NOMO-1 treated with dmso at 0.1 percent for 144 hours (cell line): ENCODE measurements around the gene COL9A3.
"Not testable (repeated sequence)": the region's sequence is repeated elsewhere in the genome, so short reads cannot be mapped to it uniquely, and the experiment has no call there.

Source experiments
- DNase-seq: peaks from one replicate; lab custom pipeline; 2025; ENCODE audit not compliant: unreplicated experiment; lab: John Stamatoyannopoulos, UW

The COL9A3 gene

DNA sequence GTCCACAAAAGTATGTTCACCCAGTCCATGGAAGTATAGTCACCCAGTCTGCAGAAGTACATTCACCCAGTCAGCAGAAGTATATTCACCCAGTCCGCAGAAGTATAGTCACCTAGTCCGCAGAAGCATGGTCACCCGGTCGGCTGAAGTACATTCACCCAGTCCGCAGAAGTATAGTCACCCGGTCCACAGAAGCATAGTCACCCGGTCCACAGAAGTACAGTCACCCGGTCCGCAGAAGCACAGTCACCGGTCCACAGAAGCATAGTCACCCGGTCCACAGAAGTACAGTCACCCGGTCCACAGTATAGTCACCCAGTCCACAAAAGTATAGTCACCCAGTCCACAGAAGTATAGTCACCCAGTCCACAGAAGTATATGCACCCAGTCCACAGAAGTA is 36.0 kb downstream of the COL9A3 start:
- no peak for DNase-seq

DNA sequence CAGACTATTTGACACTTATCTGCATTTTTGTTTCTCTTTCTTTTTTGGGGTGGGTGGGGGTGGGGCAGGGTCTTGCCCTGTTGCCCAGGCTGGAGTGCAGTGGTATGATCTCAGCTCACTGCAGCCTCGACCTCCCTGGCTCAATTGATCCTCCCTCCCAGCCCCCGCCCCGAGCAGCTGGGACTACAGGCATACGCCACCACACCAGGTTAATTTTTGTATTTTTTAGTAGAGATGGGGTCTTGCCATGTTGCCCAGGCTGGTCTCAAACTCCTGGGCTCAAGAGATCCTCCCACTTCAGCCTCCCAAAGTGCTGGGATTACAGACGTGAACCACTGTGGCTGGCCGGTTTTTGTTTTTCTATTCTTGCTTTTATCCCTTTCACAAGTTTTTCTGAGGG is 36.5 kb downstream of the COL9A3 start:
- DNase-seq, result not testable (repeated sequence)

DNA sequence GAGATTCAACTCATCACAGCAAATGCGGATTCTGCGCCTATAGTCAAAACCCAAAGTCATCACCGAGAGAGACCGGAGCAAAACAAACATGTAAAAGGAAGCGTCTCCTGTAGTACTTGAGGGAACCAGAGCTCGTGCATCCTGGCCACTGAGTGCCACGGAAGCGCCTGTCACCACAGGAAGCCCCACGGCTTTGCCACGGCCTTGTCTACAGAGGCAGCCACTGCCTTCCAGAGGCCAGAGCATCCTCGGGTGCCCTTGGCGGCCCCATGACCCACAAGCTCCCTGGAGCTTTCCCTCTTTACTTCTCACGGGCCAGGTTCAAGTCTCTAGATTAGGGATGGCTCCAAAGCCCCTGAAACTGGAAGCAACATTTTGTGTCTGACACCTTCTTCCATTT is 37.3 kb downstream of the COL9A3 start:
- DNase-seq, result no peak

DNA sequence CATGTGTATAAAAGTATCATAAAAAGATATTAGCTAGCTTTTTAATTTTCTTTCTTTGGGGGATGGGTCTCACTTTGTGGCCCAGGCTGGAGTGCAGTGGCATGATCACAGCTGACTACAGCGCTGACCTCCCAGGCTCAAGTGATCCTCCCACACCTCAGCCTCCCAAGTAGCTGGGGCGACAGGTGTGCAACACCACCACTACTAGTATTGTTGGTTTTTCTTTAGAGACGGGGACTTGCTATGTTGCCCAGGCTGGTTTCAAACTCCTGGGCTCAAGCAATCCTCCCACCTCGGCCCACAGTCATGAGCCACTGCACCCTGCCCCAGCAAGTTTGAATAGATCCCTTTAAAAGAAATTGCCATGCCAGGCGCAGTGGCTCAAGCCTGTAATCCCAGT is 38.3 kb downstream of the COL9A3 start:
- DNase-seq, result no peak

DNA sequence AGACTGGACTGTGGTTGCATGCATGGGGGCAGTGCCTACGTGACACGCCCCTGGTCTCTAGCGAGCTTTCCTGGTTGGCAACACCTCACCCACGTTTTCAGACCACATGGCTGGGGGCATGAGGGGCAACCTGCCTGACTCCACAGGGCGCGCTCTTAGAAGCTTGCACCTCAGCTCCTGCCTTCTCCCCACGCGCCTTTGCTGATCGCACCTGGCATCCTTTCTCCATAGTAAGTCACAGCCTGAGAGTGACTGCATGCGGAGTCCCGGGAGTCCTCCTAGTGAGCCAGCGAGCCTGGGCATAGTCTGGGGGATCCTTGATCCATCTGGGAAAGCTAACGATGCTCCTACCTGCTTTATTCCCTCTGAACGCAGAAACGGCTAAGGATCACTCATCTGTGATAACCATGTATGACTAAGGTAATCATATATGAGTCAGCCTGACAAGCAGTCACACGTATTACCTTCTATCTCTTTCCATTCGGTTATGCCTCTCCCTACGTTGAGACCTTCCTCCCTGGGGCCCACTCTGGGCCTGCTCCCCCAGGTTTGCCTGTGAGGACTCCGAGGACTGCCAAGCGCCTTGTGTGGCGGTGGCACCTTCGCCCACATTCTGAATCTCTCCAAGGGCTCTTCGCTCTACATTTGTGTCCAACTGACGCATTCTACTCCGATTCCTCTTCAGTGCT is 40.2 kb downstream of the COL9A3 start:
- DNase-seq, result no peak

DNA sequence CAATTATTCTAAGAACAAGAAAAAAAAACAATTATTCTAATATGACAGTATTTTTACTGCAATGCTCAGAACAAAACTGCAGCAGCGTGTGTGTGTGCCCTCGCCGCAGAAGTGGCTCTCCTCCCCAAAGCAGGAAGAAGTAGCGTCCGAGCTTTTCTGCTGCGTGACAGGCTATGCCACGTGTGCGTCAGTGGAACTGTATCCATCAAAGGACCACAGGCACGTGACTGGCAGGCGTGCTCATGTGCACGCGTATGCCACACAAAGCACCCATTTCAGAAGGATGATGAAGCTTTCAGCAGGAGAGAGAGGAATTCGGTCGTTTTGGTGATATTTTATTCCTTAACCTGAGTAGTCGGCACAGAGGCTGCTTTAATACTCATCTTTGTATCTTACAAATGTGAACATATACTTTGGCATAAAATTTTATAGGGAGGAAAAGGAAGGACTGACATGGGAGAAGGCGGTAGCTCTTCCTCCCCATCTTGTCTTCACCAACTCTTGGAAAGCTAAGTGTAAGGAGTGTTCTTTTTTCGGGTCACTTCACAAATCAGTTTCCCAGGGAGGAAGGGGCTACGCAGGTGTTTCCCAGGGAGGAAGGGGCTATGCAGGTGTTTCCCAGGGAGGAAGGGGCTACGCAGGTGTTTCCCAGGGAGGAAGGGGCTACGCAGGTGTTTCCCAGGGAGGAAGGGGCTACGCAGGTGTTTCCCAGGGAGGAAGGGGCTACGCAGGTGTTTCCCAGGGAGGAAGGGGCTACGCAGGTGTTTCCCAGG is 41.4 kb downstream of the COL9A3 start:
- no peak for DNase-seq

DNA sequence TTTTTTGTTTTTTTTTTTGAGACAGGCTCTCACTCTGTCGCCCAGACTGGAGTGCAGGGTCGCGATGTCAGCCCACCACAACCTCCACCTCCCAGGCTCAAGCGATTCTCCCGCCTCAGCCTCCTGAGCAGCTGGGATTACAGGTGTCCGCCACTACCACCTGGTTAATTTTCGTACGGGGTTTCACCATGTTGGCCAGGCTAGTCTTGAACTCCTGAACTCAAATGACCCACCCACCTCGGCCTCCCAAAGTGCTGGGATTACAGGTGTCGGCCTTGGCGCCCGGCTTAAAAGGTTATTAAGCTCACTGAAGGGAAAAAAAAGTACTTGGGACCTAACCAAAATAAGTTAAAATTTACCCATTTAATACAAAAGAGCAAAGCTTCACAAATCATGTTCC is 42.9 kb downstream of the COL9A3 start:
- no peak for DNase-seq

DNA sequence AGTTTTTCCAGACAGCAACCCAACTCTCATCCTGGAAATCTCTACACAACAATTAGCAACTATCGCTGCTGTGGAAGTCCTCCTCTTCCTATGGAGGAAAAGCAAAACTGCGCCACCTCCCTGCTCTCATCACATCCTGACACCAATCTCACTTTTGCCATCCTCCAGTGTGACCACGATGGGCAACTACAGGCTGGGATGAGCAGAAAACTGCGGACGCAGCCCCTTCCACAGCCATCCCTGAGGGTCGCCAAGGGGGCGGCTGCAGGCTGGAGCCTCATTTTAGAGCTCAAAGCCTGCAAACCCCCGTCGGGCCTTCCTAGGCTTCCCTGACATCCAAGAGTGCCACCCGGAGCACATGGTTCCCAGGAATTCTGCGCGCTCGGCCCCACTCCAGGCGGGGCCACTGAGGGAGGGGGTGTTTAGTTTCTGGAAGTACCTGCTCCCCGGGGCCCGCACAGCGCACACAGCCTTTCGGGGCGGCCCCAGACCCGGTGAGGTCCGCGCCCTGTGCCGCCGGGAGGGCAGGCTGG is 43.6 kb downstream of the COL9A3 start:
- no peak for DNase-seq

DNA sequence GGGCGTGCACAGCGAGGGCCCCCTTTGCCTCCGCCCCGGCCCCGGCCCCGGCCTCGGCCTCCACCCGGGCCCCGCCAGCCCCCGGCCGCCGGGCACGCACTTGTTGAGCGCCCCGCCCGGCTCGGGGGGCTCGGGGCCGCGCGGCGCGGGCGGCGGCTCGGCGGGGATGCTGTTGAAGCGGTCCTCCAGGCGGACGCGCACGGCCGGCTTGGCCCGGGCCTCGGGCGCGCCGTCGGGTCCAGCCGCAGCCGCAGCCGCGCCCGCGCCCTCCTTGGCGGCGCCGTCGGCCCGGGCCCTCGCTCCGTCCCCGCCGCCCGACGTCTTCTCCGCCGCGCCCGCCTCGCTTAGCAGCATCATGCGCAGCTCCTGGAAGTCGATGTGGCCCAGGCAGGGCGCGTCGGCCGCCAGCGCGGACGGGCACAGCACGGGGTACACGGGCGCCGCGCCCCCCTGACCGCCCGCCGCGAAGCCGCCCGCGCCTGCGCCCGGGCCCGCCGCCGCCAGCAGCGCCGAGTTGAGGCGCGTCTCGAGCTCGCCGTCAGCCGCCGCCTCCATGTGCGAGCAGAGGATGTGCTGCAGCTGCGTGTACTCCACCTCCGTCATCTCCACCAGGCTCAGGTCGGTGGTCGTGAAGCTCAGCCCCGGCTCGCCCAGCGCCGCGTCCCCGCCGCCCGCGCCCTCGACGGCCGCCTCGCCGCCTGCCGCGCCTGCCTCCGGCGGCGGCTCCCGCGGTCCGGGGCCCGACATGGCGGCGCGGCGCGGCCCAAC is 44.3 kb downstream of the COL9A3 start:
- no peak for DNase-seq

DNA sequence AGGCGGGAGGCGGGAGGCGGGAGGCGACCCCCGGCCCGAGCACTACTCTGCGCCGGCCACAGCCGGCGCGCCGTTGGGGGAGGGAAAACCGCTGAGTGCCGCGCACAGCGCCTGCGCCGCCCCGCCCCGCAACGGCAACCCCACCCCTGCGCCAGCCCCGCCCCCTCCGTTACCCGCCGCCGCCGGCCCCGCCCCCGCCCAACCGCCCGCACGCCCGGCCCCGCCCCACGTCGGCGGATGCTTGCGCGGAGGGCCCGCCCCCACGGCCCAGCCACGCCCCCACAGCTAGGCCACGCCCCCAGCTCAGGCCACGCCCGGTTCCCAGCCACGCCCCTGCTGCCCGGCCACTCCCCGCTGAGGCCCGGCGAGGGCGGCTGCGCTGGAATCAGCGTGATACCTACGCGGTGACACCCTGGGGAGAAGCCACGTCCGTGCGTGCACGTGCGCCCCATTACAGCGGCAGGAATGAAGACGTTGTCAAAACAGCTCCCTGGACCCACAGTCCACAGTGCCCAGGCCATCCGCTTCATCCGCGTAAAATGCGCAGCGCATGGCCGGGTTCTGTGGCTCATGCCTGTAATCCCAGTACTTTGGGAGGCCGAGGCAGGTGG is 45.0 kb downstream of the COL9A3 start, which contains the start of gene TCFL5:
Gene TCFL5 (minus strand): TSS at position 97 of the 611 bp plus-strand sequence. CDS start 152 bp downstream, outside the sequence.
- peak; percentile 68 for DNase-seq

DNA sequence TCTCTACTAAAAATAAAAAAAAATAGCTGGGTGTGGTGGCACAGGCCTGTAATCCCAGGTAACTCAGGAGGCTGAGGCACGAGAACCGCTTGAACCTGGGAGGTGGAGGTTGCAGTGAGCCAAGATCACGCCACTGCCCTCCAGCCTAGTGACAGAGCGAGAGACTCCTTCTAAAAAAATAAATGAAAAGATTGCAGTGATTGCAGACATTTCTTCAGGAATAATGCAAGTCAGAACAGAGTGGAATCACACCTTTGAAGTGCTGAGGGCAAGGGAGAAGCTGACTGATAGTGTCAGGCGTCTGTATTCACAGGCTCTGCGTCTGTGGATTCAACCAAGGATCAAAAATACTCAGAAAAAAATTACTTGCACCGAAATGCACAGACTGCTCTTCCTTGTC is 47.4 kb downstream of the COL9A3 start:
- no peak for DNase-seq

DNA sequence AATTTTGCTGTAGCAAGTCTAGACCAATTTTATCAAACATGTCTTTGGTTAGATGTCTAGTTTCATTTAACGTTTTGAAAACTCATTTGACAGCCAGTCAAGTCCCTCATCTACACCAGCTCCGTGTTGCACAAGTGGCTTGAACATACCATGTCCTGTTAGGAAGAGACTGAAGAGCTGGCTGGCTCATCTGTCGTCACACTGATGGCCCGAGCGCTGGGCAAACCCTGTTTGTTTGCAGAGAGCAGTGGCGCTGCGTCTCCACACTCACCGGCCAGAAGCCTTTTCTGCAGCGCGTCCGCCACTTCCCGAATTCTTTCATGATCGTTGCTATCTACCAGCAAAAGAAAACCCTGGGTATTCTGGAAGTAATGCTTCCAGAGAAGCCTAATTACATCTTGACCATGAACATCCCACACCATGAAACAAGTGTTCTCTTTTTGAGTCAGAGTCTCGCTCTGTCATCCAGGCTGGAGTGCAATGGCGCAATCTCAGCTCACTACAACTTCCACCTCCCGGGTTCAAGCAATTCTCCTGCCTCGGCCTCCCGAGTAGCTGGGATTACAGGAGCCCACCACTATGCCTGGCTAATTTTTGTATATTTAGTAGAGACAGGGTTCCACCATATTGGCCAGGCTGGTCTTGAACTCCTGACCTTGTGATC is 55.5 kb downstream of the COL9A3 start:
- no peak for DNase-seq

DNA sequence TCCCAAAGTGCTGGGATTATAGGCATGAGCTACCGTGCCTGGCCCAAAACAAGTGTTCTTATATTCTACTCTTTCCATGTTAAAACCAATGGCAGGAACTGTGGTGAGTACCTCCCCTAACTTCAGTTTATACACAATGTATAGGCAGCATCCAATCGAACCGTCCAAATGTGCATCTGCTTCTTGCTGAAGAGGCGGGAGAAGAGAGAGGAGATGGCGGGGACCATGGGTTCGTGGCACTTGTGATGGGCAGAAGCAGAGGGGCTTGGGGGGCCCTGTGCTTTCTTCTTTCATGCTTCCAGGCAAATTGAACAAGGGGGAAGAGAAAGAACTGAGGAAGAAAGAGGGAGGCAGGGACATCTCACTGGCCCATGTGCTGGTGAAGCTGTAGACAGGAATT is 56.0 kb downstream of the COL9A3 start:
- DNase-seq, result no peak

DNA sequence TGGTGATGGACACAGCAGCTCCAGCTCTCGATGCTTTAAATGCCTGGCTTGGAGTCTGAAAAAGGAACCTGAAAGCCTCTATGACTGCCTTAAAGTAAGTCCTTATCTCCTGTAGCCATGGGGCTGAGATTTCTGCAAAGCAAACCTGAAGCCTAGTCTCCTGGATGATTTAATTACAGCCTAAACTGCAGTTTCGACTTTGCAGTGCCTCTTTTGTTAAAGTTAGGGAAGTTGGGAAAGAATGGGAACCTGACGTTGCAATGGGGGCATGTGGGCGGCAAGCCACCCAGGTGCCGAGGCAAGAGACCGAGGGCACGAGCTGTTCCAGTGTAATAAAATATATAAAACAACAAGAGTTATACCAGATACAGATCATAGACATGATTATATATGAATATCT is 56.4 kb downstream of the COL9A3 start:
- no peak for DNase-seq

DNA sequence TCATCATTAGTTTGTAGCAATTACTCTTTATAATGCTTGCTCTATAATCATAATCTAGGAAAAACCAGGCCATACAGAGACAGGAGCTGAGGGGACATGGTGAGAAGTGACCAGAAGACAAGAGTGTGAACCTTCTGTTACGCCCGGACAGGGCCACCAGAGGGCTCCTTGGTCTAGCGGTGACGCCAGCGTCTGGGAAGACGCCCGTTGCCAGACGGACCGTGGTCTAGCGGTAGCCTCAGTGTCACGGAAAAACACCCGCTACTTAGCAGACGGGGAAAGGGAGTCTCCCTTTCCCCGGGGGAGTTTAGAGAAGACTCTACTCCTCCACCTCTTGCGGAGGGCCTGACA is 56.8 kb downstream of the COL9A3 start:
- DNase-seq, result not testable (repeated sequence)

DNA sequence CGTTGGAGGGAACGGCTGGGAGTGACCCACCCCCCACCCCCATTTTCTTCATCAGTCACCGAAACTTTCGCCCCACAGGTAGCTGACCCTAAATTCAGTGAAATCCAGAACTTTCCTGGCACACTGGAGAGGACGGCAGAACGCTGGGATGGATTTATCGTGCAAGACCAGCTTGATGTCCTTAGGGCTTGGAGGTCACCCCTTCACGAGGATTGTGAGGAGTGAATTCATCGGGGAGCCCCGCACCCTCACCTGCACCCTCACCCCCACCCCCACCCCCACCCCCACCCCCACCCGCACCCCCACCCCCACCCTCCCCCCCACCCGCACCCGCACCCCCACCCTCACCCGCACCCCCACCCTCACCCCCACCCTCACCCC is 58.1 kb downstream of the COL9A3 start:
- no peak for DNase-seq

DNA sequence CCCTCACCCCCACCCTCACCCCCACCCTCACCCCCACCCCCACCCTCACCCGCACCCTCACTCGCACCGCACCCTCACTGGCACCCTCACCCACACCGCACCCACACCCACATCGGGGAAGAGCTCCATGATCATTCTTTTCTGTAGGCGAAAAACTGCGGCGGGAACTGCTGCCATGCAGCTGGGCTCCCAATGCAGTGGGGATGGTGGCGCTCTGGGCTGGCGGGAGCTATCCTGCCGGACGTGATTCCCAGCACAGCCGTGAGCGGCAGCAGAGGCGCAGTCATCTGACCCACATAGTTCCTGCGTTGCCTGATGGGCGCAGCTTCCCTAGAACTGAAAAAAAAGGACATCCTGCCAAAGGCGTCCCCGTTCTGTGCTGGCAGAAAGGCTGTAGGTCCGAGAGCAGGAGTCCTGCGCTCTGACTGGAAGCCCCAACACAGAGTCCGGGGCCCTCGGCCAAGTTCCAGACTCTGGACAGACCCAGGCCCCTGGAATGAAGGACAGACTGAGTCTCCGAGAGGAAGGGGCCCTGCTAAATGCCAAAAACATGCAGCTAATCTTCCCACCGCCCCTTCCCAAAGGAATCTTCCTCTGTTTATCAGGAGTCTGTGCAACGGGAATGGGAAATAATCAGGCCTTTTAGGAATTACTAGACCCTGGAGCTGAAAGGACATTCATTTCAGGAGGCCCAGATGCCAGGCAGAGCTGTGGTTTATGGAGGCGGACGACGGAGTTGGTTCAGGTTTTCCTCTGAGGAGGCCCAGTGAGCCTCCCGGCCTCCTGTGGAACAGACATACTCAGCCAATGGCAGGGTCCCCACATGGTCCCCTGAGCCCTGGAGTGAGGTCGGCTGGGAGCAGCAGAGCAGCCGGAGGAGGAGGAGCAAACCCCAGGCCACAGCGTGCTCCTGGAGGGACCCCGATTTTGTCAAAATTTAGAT is 58.8 kb downstream of the COL9A3 start:
- no peak for DNase-seq

DNA sequence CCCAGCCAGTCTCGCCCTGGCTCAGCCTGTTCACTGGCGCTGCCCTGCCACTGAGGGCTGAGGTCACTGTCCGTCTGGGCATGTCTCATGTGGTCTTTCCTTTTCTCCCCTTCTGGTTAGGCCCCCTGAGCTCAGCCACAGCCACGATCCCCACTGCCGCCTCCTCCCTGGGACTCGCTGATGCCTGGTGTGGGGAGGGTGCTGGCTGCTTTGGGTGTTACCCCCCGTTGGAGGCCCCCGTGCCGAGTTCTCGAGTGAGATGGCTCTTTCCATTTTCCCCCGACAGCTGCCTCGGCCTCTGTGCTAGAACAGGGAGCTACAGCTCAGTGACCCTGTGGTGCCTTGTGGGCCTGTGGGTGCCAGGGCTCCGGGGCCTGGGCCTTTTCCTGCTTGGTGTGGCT is 59.7 kb downstream of the COL9A3 start:
- DNase-seq, result no peak

DNA sequence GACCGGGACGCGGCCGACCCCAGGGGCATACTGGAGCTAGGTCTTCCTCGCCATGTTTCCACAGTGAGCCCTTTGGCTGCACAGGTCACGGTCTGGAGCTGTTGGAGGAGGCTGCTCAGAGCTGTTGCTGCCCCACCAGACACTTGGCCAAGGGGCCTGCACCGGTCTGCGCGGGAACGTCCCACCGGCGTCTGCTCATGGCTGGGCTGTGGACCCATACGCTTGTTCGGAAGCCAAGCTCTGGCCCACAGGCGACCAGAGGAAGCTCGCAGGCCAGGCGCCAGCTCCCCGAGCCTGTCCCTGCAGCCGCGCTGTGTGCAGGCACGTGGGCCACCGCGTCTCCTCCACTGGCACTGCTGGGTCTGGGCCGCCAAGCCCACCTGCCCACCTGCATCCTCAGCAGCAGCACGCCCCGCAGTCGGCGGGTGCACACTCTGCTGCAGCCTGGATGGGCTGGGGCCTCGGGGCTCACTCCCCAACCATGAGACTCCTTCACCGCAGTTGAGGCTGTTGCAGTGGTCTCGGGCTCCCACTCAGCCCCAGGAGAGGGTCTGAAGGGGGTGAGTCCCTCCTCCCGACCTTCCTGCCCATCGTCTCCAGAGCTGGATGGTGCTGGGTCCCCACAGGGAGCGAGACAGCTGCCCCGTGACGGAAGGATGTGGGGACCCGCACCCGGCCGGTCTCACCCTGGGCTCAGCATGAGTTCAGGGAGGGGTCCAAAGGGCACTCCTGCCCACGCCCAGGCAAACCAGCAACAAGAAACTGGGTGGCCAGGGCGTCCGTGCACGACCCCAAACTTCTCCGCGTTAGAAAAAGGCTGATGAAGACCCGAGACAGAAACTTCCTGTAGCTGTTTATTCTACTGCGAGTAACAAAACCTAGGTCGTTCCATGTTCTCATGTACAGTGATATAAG is 60.3 kb downstream of the COL9A3 start:
- DNase-seq, result no peak
